ENCODE results near the gene SLC7A11. TPM values are rescaled to one million over a fixed set of nuclear protein-coding genes. Genes with fewer than 3 reads are reported as not detected.

Gene SLC7A11
- total RNA-seq, 4 donors from 2014 or later: 0.61 to 1.2 (median 0.73) TPM

GRCh38 chr4:138235419-138235952 is 6.7 kb downstream of the SLC7A11 start:
- H3K4me3 ChIP-seq (ENCODE audit: low read depth, poor library complexity, severe bottlenecking): no peak overlapping the region
- TF ChIP-seq POLR2A (IDR thresholded peaks at IDR 0.05): no peak
- no peak for TF ChIP-seq CTCF (IDR thresholded peaks at IDR 0.05)
- intact Hi-C loops (cut with DNase I; ENCODE audit: low total_unique reads): no loop called here
- WGBS, 2 donors: 41 to 46% methylated on average over 1 of the region's 1 CpG
- no peak for DNase-seq (ENCODE audit: low spot score in 2 of 2)

- intact Hi-C loops (cut with DNase I; ENCODE audit: low total_unique reads): no loop called here
- 91 to 98% methylated on average over 1 of the region's 1 CpG for WGBS, 2 donors
- TF ChIP-seq CTCF (IDR thresholded peaks at IDR 0.05): no peak
- no peak for TF ChIP-seq POLR2A (IDR thresholded peaks at IDR 0.05)
Observed at GRCh38 chr4:138234248-138234647, 7.9 kb downstream of the SLC7A11 start.

GRCh38 chr4:138233313-138234034 is 8.7 kb downstream of the SLC7A11 start:
- TF ChIP-seq CTCF (IDR thresholded peaks at IDR 0.05) (no peak), POLR2A (IDR thresholded peaks at IDR 0.05) (no peak)
- H3K4me3 ChIP-seq (ENCODE audit: low read depth, poor library complexity, severe bottlenecking): no peak overlapping the region
- DNase-seq (ENCODE audit: low spot score in 2 of 2): no peak
- intact Hi-C loops (cut with DNase I; ENCODE audit: low total_unique reads): no loop called here
- WGBS, 2 donors: 96 to 98% methylated on average over 9 of the region's 9 CpGs

More at GRCh38 chr4:138234248-138234647, 7.9 kb downstream of the SLC7A11 start:
- no peak for DNase-seq (ENCODE audit: low spot score in 2 of 2)
- no peak overlapping the region for H3K4me3 ChIP-seq (ENCODE audit: low read depth, poor library complexity, severe bottlenecking)

GRCh38 chr4:138232364-138232763 is 9.8 kb downstream of the SLC7A11 start:
- TF ChIP-seq POLR2A (IDR thresholded peaks at IDR 0.05): no peak
- no peak for TF ChIP-seq CTCF (IDR thresholded peaks at IDR 0.05)
- intact Hi-C loops (cut with DNase I; ENCODE audit: low total_unique reads): no loop called here
- no peak for DNase-seq (ENCODE audit: low spot score in 2 of 2)
- 96 to 100% methylated on average over 1 of the region's 1 CpG for WGBS, 2 donors
- H3K4me3 ChIP-seq (ENCODE audit: low read depth, poor library complexity, severe bottlenecking): no peak overlapping the region

- DNase-seq (ENCODE audit: low spot score in 2 of 2): no peak
- WGBS, 2 donors: 92 to 94% methylated on average over 3 of the region's 3 CpGs
- TF ChIP-seq POLR2A (IDR thresholded peaks at IDR 0.05): no peak
- TF ChIP-seq CTCF (IDR thresholded peaks at IDR 0.05): no peak
- intact Hi-C loops (cut with DNase I; ENCODE audit: low total_unique reads): no loop called here
- no peak overlapping the region for H3K4me3 ChIP-seq (ENCODE audit: low read depth, poor library complexity, severe bottlenecking)
Observed at GRCh38 chr4:138230048-138230447, 12.1 kb downstream of the SLC7A11 start.

Data from lower leg skin (tissue), 4 donors.